Adrenal gland (tissue), 12 donors: ENCODE data around the gene PCYT2. TPM values are rescaled to one million over a fixed set of nuclear protein-coding genes. Genes with fewer than 3 reads are reported as not detected.

ENCODE experiments used
- DNase-seq, 7 donors: peaks; one replicate each; pipeline ENCODE4 v3.0.0-alpha.2; 2019 to 2020
- H3K27ac ChIP-seq, 5 donors: fragments of 200-600 bp; sonication (generic) in 4 of 5; 1 replicate in 3 of 5; 2 replicates in 2 of 5; pipeline versions ENCODE4 v1.5.1 to v1.8.0; 2016 to 2020; ENCODE audit warnings: mild to moderate bottlenecking in 1 of 5
- H3K27me3 ChIP-seq: fragments of 200-600 bp; 2 replicates; pipeline ENCODE4 v1.8.0; 2021
- H3K36me3 ChIP-seq, 2 donors: fragments of 200-600 bp; replicated peaks in 1 of 2; 1 replicate in 1 of 2; 2 replicates in 1 of 2; pipeline versions ENCODE4 v1.5.1 to v1.8.0; 2018 to 2022
- H3K4me1 ChIP-seq, 2 donors: fragments of 200-600 bp; replicated peaks in 1 of 2; 1 replicate in 1 of 2; 2 replicates in 1 of 2; pipeline versions ENCODE4 v1.5.1 to v1.8.0; 2018 to 2021
- H3K4me3 ChIP-seq, 4 donors: fragments of 200-600 bp; sonication (generic) in 3 of 4; one replicate each; pipeline ENCODE4 v1.5.1; 2016 to 2018
- H3K9me3 ChIP-seq, 3 donors: fragments of 200-600 bp; sonication (generic) in 1 of 3; replicated peaks in 1 of 3; 1 replicate in 2 of 3; 2 replicates in 1 of 3; pipeline versions ENCODE4 v1.5.1 to v1.8.0; 2016 to 2021
- POLR2A ChIP-seq, 2 donors: fragments of 450-650 bp; IDR thresholded peaks; one replicate each; pipeline ENCODE4 v1.6.1; 2017; ENCODE audit warnings: antibody characterized with exemption in 2 of 2, mild to moderate bottlenecking in 2 of 2, moderate library complexity in 1 of 2
- WGBS, 4 donors: extraction: QIAGEN DNeasy Blood & Tissue Kit in 2 of 4; methylation state at CpG; one replicate each; pipeline versions ENCODE4 v1.1.5 to v1.1.7; 2013 to 2017; 5-methylcytosine and 5-hydroxymethylcytosine counted together
- intact Hi-C, 2 donors: fragments of 100-400 bp; cut with DNase I; formaldehyde crosslinking; loops; one replicate each; pipeline versions ENCODE4 v1.14.1 to v1.15.0; 2022 to 2023
- polyA plus RNA-seq, 3 donors: library from polyadenylated mRNA; stranded (reverse); fragments of 200-250 nt in 2 of 3; fragments of 350-450 nt in 1 of 3; fragmentation: Illumina TruSeq in 1 of 3; extraction: RNeasy Lipid Tissue Mini Kit (QIAGEN cat#74804) in 1 of 3; gene quantifications; one replicate each; pipeline ENCODE4 v1.2.3, GENCODE V29; 2013 to 2014
- total RNA-seq, 9 donors: library from RNA; depleted of rRNA in 4 of 9; stranded (reverse); fragments of >200 nt in 4 of 9; fragments of 120-200 nt in 1 of 9; fragmentation: NEBNext Ultra II Directional in 1 of 9; extraction: Animal tissue kit (Norgen Biotek cat#: 25700) in 1 of 9; gene quantifications; one replicate each; pipeline versions ENCODE4 v1.1.0 to v1.2.4, GENCODE V29; 2013 to 2023
- TF ChIP-seq, protein P1 (sequence below), 6 experiments: fragments of 450-650 bp in 4 of 6; fragments of 200-600 bp in 2 of 6; sonication (generic) in 1 of 6; IDR thresholded peaks; 1 replicate in 5 of 6; 2 replicates in 1 of 6; pipeline versions ENCODE4 v1.5.1 to v1.8.0; 2016 to 2021; ENCODE audit warnings: antibody characterized with exemption in 6 of 6, mild to moderate bottlenecking in 2 of 6, moderate library complexity in 1 of 6
- donor health status: healthy with polysubstance abuse.
- donor health status: Bipolar disorder and iron deficiency.
- donor health status: DM: yes; HTN: yes; CAD: no.
- donor health status: DM: no; HTN: no; CAD: no.
- donor health status: DM: no; HTN: no; CAD: no.
- donor health status: DM: yes; HTN: yes; CAD: no.

Gene PCYT2
- total and polyA plus RNA-seq, 12 donors = 19.8 to 41.2 (median 30.2) TPM

- 94 to 98% (median 96%) methylated on average over 18 to 24 of the region's 24 CpGs for WGBS, 4 donors
- Histone ChIP-seq H3K4me3 (no peak overlapping the region), H3K27me3 (peaks cover 4% of the 10 kb centered on the region), H3K4me1 (peaks cover 3 to 14% of the 10 kb centered on the region in 2 donors), H3K36me3 (peaks cover 0 to 10% of the 10 kb centered on the region in 2 donors), H3K27ac (no peak overlapping the region), H3K9me3 (no peaks in the 10 kb centered on the region)
- TF ChIP-seq POLR2A (IDR thresholded peaks at IDR 0.05) = no peak
- TF ChIP-seq, protein P1, sequence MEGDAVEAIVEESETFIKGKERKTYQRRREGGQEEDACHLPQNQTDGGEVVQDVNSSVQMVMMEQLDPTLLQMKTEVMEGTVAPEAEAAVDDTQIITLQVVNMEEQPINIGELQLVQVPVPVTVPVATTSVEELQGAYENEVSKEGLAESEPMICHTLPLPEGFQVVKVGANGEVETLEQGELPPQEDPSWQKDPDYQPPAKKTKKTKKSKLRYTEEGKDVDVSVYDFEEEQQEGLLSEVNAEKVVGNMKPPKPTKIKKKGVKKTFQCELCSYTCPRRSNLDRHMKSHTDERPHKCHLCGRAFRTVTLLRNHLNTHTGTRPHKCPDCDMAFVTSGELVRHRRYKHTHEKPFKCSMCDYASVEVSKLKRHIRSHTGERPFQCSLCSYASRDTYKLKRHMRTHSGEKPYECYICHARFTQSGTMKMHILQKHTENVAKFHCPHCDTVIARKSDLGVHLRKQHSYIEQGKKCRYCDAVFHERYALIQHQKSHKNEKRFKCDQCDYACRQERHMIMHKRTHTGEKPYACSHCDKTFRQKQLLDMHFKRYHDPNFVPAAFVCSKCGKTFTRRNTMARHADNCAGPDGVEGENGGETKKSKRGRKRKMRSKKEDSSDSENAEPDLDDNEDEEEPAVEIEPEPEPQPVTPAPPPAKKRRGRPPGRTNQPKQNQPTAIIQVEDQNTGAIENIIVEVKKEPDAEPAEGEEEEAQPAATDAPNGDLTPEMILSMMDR (IDR thresholded peaks at IDR 0.05) = no peak
- intact Hi-C loops = no loop called here
- no peak for DNase-seq
Measured at GRCh38 chr17:81903896-81904599, 7.2 kb downstream of the PCYT2 start.

- Histone ChIP-seq H3K4me3 (no peak overlapping the region), H3K36me3 (peaks cover 0 to 16% of the 10 kb centered on the region in 2 donors), H3K27ac (no peak overlapping the region), H3K4me1 (peaks cover 3 to 14% of the 10 kb centered on the region in 2 donors), H3K9me3 (no peaks in the 10 kb centered on the region), H3K27me3 (peaks cover 4% of the 10 kb centered on the region)
- WGBS, 4 donors = 80 to 100% (median 96%) methylated on average over 1 to 10 of the region's 10 CpGs
- intact Hi-C loops = no loop called here
- no peak for TF ChIP-seq POLR2A (IDR thresholded peaks at IDR 0.05)
- TF ChIP-seq, protein P1 (IDR thresholded peaks at IDR 0.05) = no peak
- DNase-seq = no peak
Measured at GRCh38 chr17:81903415-81903831, 7.8 kb downstream of the PCYT2 start.

- DNase-seq = no peak
- Histone ChIP-seq H3K36me3 (peaks cover 0 to 22% of the 10 kb centered on the region in 2 donors), H3K9me3 (no peaks in the 10 kb centered on the region), H3K27me3 (peaks cover 4% of the 10 kb centered on the region), H3K4me1 (peaks cover 3 to 14% of the 10 kb centered on the region in 2 donors), H3K27ac (no peak overlapping the region), H3K4me3 (peak overlapping the region in 1 of 4 donors; percentile 12)
- TF ChIP-seq, protein P1 (IDR thresholded peaks at IDR 0.05) = no peak
- TF ChIP-seq POLR2A (IDR thresholded peaks at IDR 0.05) = no peak
- whole genome bisulfite sequencing, 4 donors = 31 to 56% (median 35%) methylated on average over 10 to 47 of the region's 47 CpGs
- intact Hi-C loops = no loop called here
Measured at GRCh38 chr17:81902653-81903414, 8.4 kb downstream of the PCYT2 start.

DNA sequence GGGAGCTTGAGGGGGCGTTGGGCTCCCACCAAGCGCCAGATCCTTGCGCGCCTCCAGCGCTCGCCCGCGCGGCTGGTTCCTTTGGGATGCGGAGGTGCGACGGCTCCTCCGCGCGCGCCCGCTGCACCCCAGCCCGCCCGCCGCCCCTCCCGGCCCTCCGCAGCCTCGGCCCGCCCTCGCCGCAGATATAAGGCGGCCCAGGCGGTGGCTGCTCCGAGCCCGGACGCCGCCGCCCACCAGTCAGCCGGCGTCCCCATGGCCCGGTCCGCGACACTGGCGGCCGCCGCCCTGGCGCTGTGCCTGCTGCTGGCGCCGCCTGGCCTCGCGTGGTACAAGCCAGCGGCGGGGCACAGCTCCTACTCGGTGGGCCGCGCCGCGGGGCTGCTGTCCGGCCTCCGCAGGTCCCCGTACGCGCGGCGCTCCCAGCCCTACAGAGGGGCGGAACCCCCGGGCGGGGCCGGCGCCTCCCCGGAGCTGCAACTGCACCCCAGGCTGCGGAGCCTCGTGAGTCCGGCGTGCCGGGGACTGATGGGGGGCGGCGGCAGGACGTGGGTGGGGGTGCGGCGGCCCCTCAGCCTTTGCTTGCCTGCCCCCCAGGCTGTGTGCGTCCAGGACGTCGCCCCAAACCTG lies 9.1 kb downstream of the PCYT2 start, which contains the start of gene NPB:
Gene NPB, plus strand, starts transcription at position 216 of the 630 bp plus-strand sequence. Its CDS starts 40 bp downstream, at position 256.
- peak within 1 kb of the TSS in 1 of 4 donors; percentile 12 for H3K4me3 ChIP-seq
- WGBS, 4 donors = 1% methylated on average over 68 to 79 of the region's 79 CpGs; no CpG with 5 or more reads in 2 of the 4 donors
- H3K36me3 ChIP-seq = peaks cover 0 to 29% of the 10 kb centered on the region in 2 donors
- peaks cover 3 to 14% of the 10 kb centered on the region in 2 donors for H3K4me1 ChIP-seq
- intact Hi-C loops = no loop called here
- H3K27me3 ChIP-seq = peaks cover 4% of the 10 kb centered on the region
- H3K27ac ChIP-seq = no peak within 1 kb of the TSS
- no peak for TF ChIP-seq POLR2A (IDR thresholded peaks at IDR 0.05)
- TF ChIP-seq, protein P1 (IDR thresholded peaks at IDR 0.05) = no peak
- no peaks in the 10 kb centered on the region for H3K9me3 ChIP-seq
- peak in 1 of 7 donors; percentile 40 for DNase-seq
